H1 (cell line): ENCODE results near the gene UFSP1. TPM values are rescaled to one million over a fixed set of nuclear protein-coding genes. Genes with fewer than 3 reads are reported as not detected.
"Not testable (repeated sequence)": the region's sequence is repeated elsewhere in the genome, so short reads cannot be mapped to it uniquely, and the experiment has no call there.

Experiments
- CTCF ChIA-PET: fragments of 300-600 bp; sonication (Branson Sonifier 250); formaldehyde crosslinking; loops from one replicate; lab custom pipeline; 2021; ENCODE audit not compliant: partially characterized antibody; lab: Charles Lee
- POLR2A ChIA-PET: fragments of 300-600 bp; sonication (Branson Sonifier 250); formaldehyde crosslinking; loops from one replicate; lab custom pipeline; 2021; ENCODE audit warnings: inconsistent platforms; ENCODE audit not compliant: partially characterized antibody; lab: Charles Lee
- DNase-seq, 2 experiments: peaks; one replicate each; pipeline versions ENCODE4 v3.0.0 to v3.0.0-alpha.2; 2010 to 2022; ENCODE audit warnings: low spot score in 2 of 2, low read depth in 1 of 2, mixed read lengths in 1 of 2
- FAIRE-seq: peaks from 2 replicates; lab custom pipeline; 2011; peaks lifted over from hg19 to GRCh38; lab: Jason Lieb, UNC
- H2AFZ ChIP-seq: 2 replicates; pipeline ENCODE4 v1.8.1; 2012; ENCODE audit warnings: low read length, inconsistent platforms
- H2AK5ac ChIP-seq: 2 replicates; pipeline ENCODE4 v1.6.1; 2013; ENCODE audit warnings: low read depth, low read length
- H2BK120ac ChIP-seq: replicated peaks from 2 replicates; pipeline ENCODE3; 2013; ENCODE audit warnings: low read depth, low read length, inconsistent platforms
- H2BK12ac ChIP-seq: 2 replicates; pipeline ENCODE4 v1.6.1; 2013; ENCODE audit warnings: low read depth, low read length
- H2BK15ac ChIP-seq: 2 replicates; pipeline ENCODE4 v1.6.1; 2013; ENCODE audit warnings: low read length
- H2BK20ac ChIP-seq: 2 replicates; pipeline ENCODE4 v1.6.1; 2013; ENCODE audit warnings: low read length
- H2BK5ac ChIP-seq: 2 replicates; pipeline ENCODE4 v1.6.1; 2013; ENCODE audit warnings: low read depth, low read length
- H3K14ac ChIP-seq: 2 replicates; pipeline ENCODE4 v1.6.1; 2013; ENCODE audit warnings: inconsistent platforms; ENCODE audit not compliant: insufficient read length
- H3K18ac ChIP-seq: 2 replicates; pipeline ENCODE4 v1.6.1; 2013; ENCODE audit warnings: low read length; ENCODE audit errors: extremely low read depth
- H3K23ac ChIP-seq: 2 replicates; pipeline ENCODE4 v1.6.1; 2013; ENCODE audit warnings: inconsistent platforms; ENCODE audit not compliant: insufficient read length
- H3K23me2 ChIP-seq: 2 replicates; pipeline ENCODE4 v1.6.1; 2013; ENCODE audit warnings: low read depth, low read length
- H3K27ac ChIP-seq: 2 replicates; pipeline ENCODE4 v1.6.1; 2011; ENCODE audit warnings: low read depth, low read length, inconsistent platforms
- H3K27me3 ChIP-seq, 4 experiments: replicated peaks in 1 of 4; 1 replicate in 1 of 4; 2 replicates in 3 of 4; pipeline versions ENCODE4 v1.6.1 to v1.8.1; 2011 to 2013; ENCODE audit warnings: low read length in 3 of 4, mild to moderate bottlenecking in 3 of 4, inconsistent platforms in 2 of 4, mixed read lengths in 2 of 4, moderate library complexity in 1 of 4; ENCODE audit not compliant: control insufficient read depth in 3 of 4, insufficient read depth in 3 of 4; ENCODE audit errors: extremely low read depth in 1 of 4
- H3K36me3 ChIP-seq, 4 experiments: 2 replicates each; pipeline versions ENCODE4 v1.6.1 to v1.8.1; 2011 to 2013; ENCODE audit warnings: mild to moderate bottlenecking in 4 of 4, low read length in 3 of 4, moderate library complexity in 2 of 4, control low read depth in 1 of 4, inconsistent platforms in 1 of 4; ENCODE audit not compliant: insufficient read depth in 4 of 4, control insufficient read depth in 2 of 4
- H3K4ac ChIP-seq: replicated peaks from 2 replicates; pipeline ENCODE3; 2013; ENCODE audit warnings: low read length, low read depth, mixed read lengths, inconsistent platforms; ENCODE audit not compliant: insufficient read length
- H3K4me1 ChIP-seq, 4 experiments: replicated peaks in 1 of 4; 1 replicate in 1 of 4; 2 replicates in 3 of 4; pipeline versions ENCODE4 v1.6.1 to v1.8.1; 2011 to 2013; ENCODE audit warnings: low read length in 3 of 4, inconsistent platforms in 2 of 4, mixed read lengths in 1 of 4; ENCODE audit not compliant: insufficient read depth in 4 of 4, control insufficient read depth in 3 of 4
- H3K4me2 ChIP-seq, 2 experiments: 2 replicates each; pipeline versions ENCODE4 v1.6.1 to v1.8.1; 2011 to 2013; ENCODE audit warnings: low read depth in 2 of 2, low read length in 2 of 2, control low read depth in 1 of 2, inconsistent platforms in 1 of 2, mild to moderate bottlenecking in 1 of 2; ENCODE audit not compliant: insufficient read depth in 1 of 2
- H3K4me3 ChIP-seq, 4 experiments: fragments of 200-600, 300-600 bp in 1 of 4; sonication (generic), shearing (Covaris generic), sonication (Bioruptor Twin) in 1 of 4; 2 replicates each; pipeline versions ENCODE4 v1.5.1 to v1.8.1; 2011 to 2016; ENCODE audit warnings: low read length in 4 of 4, low read depth in 3 of 4, control low read depth in 2 of 4, inconsistent platforms in 2 of 4, mild to moderate bottlenecking in 2 of 4, mixed read lengths in 1 of 4, moderate library complexity in 1 of 4; ENCODE audit not compliant: insufficient read depth in 2 of 4; ENCODE audit errors: extremely low read depth in 1 of 4
- H3K56ac ChIP-seq: replicated peaks from 2 replicates; pipeline ENCODE3; 2013; ENCODE audit warnings: low read depth, mild to moderate bottlenecking, mixed read lengths, low read length, inconsistent platforms; ENCODE audit not compliant: insufficient read length
- H3K79me1 ChIP-seq: 2 replicates; pipeline ENCODE4 v1.6.1; 2013; ENCODE audit warnings: low read depth, low read length, control low read depth
- H3K79me2 ChIP-seq, 2 experiments: 2 replicates each; pipeline versions ENCODE4 v1.6.1 to v1.8.1; 2012 to 2013; ENCODE audit warnings: low read length in 2 of 2, mild to moderate bottlenecking in 2 of 2, inconsistent platforms in 1 of 2; ENCODE audit not compliant: insufficient read depth in 2 of 2, control insufficient read depth in 1 of 2
- H3K9ac ChIP-seq, 4 experiments: replicated peaks in 1 of 4; 1 replicate in 1 of 4; 2 replicates in 3 of 4; pipeline versions ENCODE4 v1.6.1 to v1.8.1; 2011 to 2013; ENCODE audit warnings: low read depth in 3 of 4, low read length in 3 of 4, control low read depth in 2 of 4, mild to moderate bottlenecking in 2 of 4, moderate library complexity in 2 of 4, inconsistent platforms in 1 of 4; ENCODE audit errors: extremely low read depth in 1 of 4
- H3K9me3 ChIP-seq, 2 experiments: 2 replicates each; pipeline versions ENCODE4 v1.6.1 to v1.8.1; 2012 to 2013; ENCODE audit warnings: mild to moderate bottlenecking in 2 of 2, moderate library complexity in 2 of 2, control low read depth in 1 of 2, inconsistent platforms in 1 of 2, low read depth in 1 of 2, low read length in 1 of 2, mixed read lengths in 1 of 2; ENCODE audit not compliant: insufficient read depth in 2 of 2
- H4K20me1 ChIP-seq, 2 experiments: replicated peaks in 1 of 2; 2 replicates each; pipeline versions ENCODE3 to v1.8.1; 2011 to 2013; ENCODE audit warnings: inconsistent platforms in 2 of 2, low read length in 2 of 2, mild to moderate bottlenecking in 1 of 2; ENCODE audit not compliant: insufficient read depth in 2 of 2, control insufficient read depth in 1 of 2
- H4K5ac ChIP-seq: 2 replicates; pipeline ENCODE4 v1.6.1; 2013; ENCODE audit warnings: low read length, low read depth, mixed read lengths, inconsistent platforms; ENCODE audit not compliant: insufficient read length
- H4K8ac ChIP-seq: 2 replicates; pipeline ENCODE4 v1.8.0; 2013; ENCODE audit warnings: mild to moderate bottlenecking, moderate library complexity, low read length, inconsistent platforms; ENCODE audit not compliant: insufficient read depth; ENCODE audit errors: extremely low read depth
- H4K91ac ChIP-seq: replicated peaks from 2 replicates; pipeline ENCODE3; 2013; ENCODE audit warnings: low read length, mixed read lengths, inconsistent platforms; ENCODE audit not compliant: insufficient read length
- WGBS, 2 experiments: shearing (Covaris generic) in 1 of 2; methylation state at CpG; one replicate each; pipeline versions ENCODE4 v1.1.6 to v1.1.7; 2013 to 2015; ENCODE audit warnings: low lambda C conversion rate in 2 of 2, mixed read lengths in 2 of 2, inconsistent platforms in 1 of 2, low coverage in 1 of 2, missing lambda C conversion rate in 1 of 2; ENCODE audit not compliant: insufficient replicate concordance in 2 of 2, insufficient coverage in 1 of 2, insufficient read length in 1 of 2; ENCODE audit errors: extremely low coverage in 1 of 2, missing lambda C conversion rate in 1 of 2; 5-methylcytosine and 5-hydroxymethylcytosine counted together
- polyA plus RNA-seq, 7 experiments: library from polyadenylated mRNA; depleted of rRNA in 3 of 7; stranded (reverse) in 5 of 7; unstranded in 2 of 7; fragments of >200 nt in 5 of 7; fragments of 200-250 nt in 2 of 7; gene quantifications; 1 replicate in 5 of 7; 2 replicates in 1 of 7; 4 replicates in 1 of 7; pipeline versions ENCODE4 v1.2.1 to v1.2.3, GENCODE V29; 2011 to 2013; ENCODE audit warnings: missing spikeins in 2 of 7, mixed read lengths in 2 of 7
- total RNA-seq: library from RNA; stranded (reverse); fragmentation: NEBNext Ultra II Directional; extraction: Animal tissue kit (Norgen Biotek cat#: 25700); gene quantifications from 2 replicates; pipeline ENCODE4 v1.2.1, GENCODE V29; 2021

The UFSP1 gene
- total and polyA plus RNA-seq, 2 of the 8 experiments (the other 6 are each of a cell fraction or from before 2014, with no cell fraction given) = 1.6 to 4.3 TPM

DNA sequence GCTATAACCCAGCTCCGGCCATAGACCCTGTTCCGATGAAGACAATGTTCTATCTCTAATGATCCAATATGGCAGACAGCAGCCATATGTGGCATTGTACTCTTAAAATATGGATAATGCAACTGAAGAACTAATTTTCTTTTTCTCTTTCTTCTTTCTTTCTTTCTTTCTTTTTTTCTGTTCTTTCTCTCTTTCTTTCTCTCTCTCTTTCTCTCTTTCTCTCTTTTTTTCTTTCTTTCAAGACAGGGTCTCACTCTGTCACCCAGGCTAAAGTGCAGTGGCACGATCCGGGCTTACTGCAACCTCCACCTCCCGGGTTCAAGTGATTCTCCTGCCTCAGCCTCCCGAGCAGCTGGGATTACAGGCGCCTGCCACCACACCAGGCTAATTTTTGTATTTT, 46.7 kb upstream of the UFSP1 start:
- not testable (repeated sequence) for H4K91ac ChIP-seq, H3K36me3 ChIP-seq, H3K18ac ChIP-seq, H3K27me3 ChIP-seq, DNase-seq, H2AFZ ChIP-seq, H2BK12ac ChIP-seq, H3K14ac ChIP-seq, H2BK5ac ChIP-seq, H4K8ac ChIP-seq, H3K4me1 ChIP-seq, H3K79me2 ChIP-seq, H3K4ac ChIP-seq, H2BK120ac ChIP-seq, H3K23me2 ChIP-seq, H3K79me1 ChIP-seq, H3K9ac ChIP-seq, H3K4me2 ChIP-seq, H4K20me1 ChIP-seq, H2AK5ac ChIP-seq, H2BK20ac ChIP-seq, H3K23ac ChIP-seq, H4K5ac ChIP-seq, H2BK15ac ChIP-seq, H3K4me3 ChIP-seq, H3K56ac ChIP-seq, FAIRE-seq, H3K27ac ChIP-seq
- H3K9me3 ChIP-seq = peaks cover 6 to 13% of the 10 kb centered on the region in 2 experiments
- POLR2A ChIA-PET = interaction anchor here (1.5 kb wide), 1 partner anchor 8 kb away, joined by 5 read pairs; no protein-coding TSS in a partner anchor
- CTCF ChIA-PET = interaction anchor here (1.3 kb wide), 1 partner anchor 11 kb away, joined by 3 read pairs; no protein-coding TSS in a partner anchor
- WGBS, 2 experiments = 98% methylated on average over 6 of the region's 7 CpGs; no CpG with 5 or more reads in 1 of the 2 experiments

DNA sequence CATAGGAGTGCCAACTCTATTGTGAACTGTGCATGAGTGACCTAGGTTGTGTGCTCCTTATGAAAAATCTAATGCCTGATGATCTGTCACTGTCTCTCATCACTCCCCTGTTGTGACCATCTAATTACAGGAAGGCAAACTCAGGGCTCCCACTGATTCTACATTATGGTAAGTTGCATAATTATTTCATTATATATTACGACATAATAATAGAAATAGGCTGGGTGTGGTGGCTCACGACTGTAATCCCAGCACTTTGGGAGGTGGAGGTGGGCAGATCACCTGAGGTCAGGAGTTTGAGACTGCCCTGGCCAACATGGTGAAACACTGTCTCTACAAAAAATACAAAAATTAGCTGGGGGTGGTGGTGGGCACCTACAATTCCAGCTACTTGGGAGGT, 45.9 kb upstream of the UFSP1 start:
- H3K14ac ChIP-seq, H3K56ac ChIP-seq, H3K27me3 ChIP-seq, H4K8ac ChIP-seq, H3K18ac ChIP-seq, H3K36me3 ChIP-seq, H2BK12ac ChIP-seq, H3K4ac ChIP-seq, H3K4me1 ChIP-seq, H3K9ac ChIP-seq, H2AFZ ChIP-seq, H3K23ac ChIP-seq, H4K91ac ChIP-seq, H3K79me2 ChIP-seq, H3K79me1 ChIP-seq, H2BK20ac ChIP-seq, H4K20me1 ChIP-seq, H2BK120ac ChIP-seq, H4K5ac ChIP-seq, H3K4me2 ChIP-seq, FAIRE-seq, H3K27ac ChIP-seq, DNase-seq, H3K4me3 ChIP-seq, H3K23me2 ChIP-seq, H2AK5ac ChIP-seq, H2BK15ac ChIP-seq, H2BK5ac ChIP-seq: not testable (repeated sequence)
- CTCF ChIA-PET = interaction anchor here (0.7 to 1.4 kb wide), 3 partner anchors 10 to 15 kb away, joined by 3 to 4 read pairs (median 3); no protein-coding TSS in a partner anchor
- 85% methylated on average over 2 of the region's 2 CpGs; no CpG with 5 or more reads in 1 of the 2 experiments for WGBS, 2 experiments
- POLR2A ChIA-PET = interaction anchor here (1.0 to 1.3 kb wide), 3 partner anchors 11 to 46 kb away, joined by 3 to 5 read pairs (median 3); partner anchors contain the start of gene UFSP1
- H3K9me3 ChIP-seq = peaks cover 6 to 15% of the 10 kb centered on the region in 2 experiments
